Adrenal gland (tissue), 12 donors: Measurements from ENCODE around the gene OS9. TPM values are rescaled to one million over a fixed set of nuclear protein-coding genes. Genes with fewer than 3 reads are reported as not detected.

ENCODE experiments used
- DNase-seq, 7 donors: peaks; one replicate each; pipeline ENCODE4 v3.0.0-alpha.2; 2019 to 2020
- H3K27ac ChIP-seq, 5 donors: fragments of 200-600 bp; sonication (generic) in 4 of 5; 1 replicate in 3 of 5; 2 replicates in 2 of 5; pipeline versions ENCODE4 v1.5.1 to v1.8.0; 2016 to 2020; ENCODE audit warnings: mild to moderate bottlenecking in 1 of 5
- H3K27me3 ChIP-seq: fragments of 200-600 bp; 2 replicates; pipeline ENCODE4 v1.8.0; 2021
- H3K36me3 ChIP-seq, 2 donors: fragments of 200-600 bp; replicated peaks in 1 of 2; 1 replicate in 1 of 2; 2 replicates in 1 of 2; pipeline versions ENCODE4 v1.5.1 to v1.8.0; 2018 to 2022
- H3K4me1 ChIP-seq, 2 donors: fragments of 200-600 bp; replicated peaks in 1 of 2; 1 replicate in 1 of 2; 2 replicates in 1 of 2; pipeline versions ENCODE4 v1.5.1 to v1.8.0; 2018 to 2021
- H3K4me3 ChIP-seq, 4 donors: fragments of 200-600 bp; sonication (generic) in 3 of 4; one replicate each; pipeline ENCODE4 v1.5.1; 2016 to 2018
- H3K9me3 ChIP-seq, 3 donors: fragments of 200-600 bp; sonication (generic) in 1 of 3; replicated peaks in 1 of 3; 1 replicate in 2 of 3; 2 replicates in 1 of 3; pipeline versions ENCODE4 v1.5.1 to v1.8.0; 2016 to 2021
- POLR2A ChIP-seq, 2 donors: fragments of 450-650 bp; IDR thresholded peaks; one replicate each; pipeline ENCODE4 v1.6.1; 2017; ENCODE audit warnings: antibody characterized with exemption in 2 of 2, mild to moderate bottlenecking in 2 of 2, moderate library complexity in 1 of 2
- WGBS, 4 donors: extraction: QIAGEN DNeasy Blood & Tissue Kit in 2 of 4; methylation state at CpG; one replicate each; pipeline versions ENCODE4 v1.1.5 to v1.1.7; 2013 to 2017; 5-methylcytosine and 5-hydroxymethylcytosine counted together
- intact Hi-C, 2 donors: fragments of 100-400 bp; cut with DNase I; formaldehyde crosslinking; loops; one replicate each; pipeline versions ENCODE4 v1.14.1 to v1.15.0; 2022 to 2023
- polyA plus RNA-seq, 3 donors: library from polyadenylated mRNA; stranded (reverse); fragments of 200-250 nt in 2 of 3; fragments of 350-450 nt in 1 of 3; fragmentation: Illumina TruSeq in 1 of 3; extraction: RNeasy Lipid Tissue Mini Kit (QIAGEN cat#74804) in 1 of 3; gene quantifications; one replicate each; pipeline ENCODE4 v1.2.3, GENCODE V29; 2013 to 2014
- total RNA-seq, 9 donors: library from RNA; depleted of rRNA in 4 of 9; stranded (reverse); fragments of >200 nt in 4 of 9; fragments of 120-200 nt in 1 of 9; fragmentation: NEBNext Ultra II Directional in 1 of 9; extraction: Animal tissue kit (Norgen Biotek cat#: 25700) in 1 of 9; gene quantifications; one replicate each; pipeline versions ENCODE4 v1.1.0 to v1.2.4, GENCODE V29; 2013 to 2023
- TF ChIP-seq, protein P1 (sequence below), 6 experiments: fragments of 450-650 bp in 4 of 6; fragments of 200-600 bp in 2 of 6; sonication (generic) in 1 of 6; IDR thresholded peaks; 1 replicate in 5 of 6; 2 replicates in 1 of 6; pipeline versions ENCODE4 v1.5.1 to v1.8.0; 2016 to 2021; ENCODE audit warnings: antibody characterized with exemption in 6 of 6, mild to moderate bottlenecking in 2 of 6, moderate library complexity in 1 of 6
- donor health status: healthy with polysubstance abuse.
- donor health status: Bipolar disorder and iron deficiency.
- donor health status: DM: yes; HTN: yes; CAD: no.
- donor health status: DM: no; HTN: no; CAD: no.
- donor health status: DM: no; HTN: no; CAD: no.
- donor health status: DM: yes; HTN: yes; CAD: no.

OS9 gene
- total and polyA plus RNA-seq, 12 donors = 155 to 428 (median 272) TPM

DNA sequence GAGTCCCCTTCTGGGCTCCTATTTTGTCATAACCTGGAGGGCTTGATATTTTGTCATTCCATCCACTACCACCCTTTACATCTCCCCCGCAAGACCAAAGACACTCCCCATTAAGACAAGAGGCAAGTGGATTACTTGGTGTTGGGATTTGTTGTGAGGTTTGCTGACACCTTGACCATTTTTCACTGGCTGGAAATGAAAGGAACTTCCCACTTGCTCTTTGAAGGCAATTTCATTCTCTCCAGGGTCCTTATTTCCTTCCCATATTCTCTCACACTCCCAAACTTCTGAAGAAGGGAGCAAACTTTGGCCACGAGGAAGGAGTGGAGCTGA lies 29.7 kb downstream of the OS9 start:
- peaks cover 14 to 19% of the 10 kb centered on the region in 2 donors for H3K4me1 ChIP-seq
- no peak for DNase-seq
- TF ChIP-seq, protein P1, sequence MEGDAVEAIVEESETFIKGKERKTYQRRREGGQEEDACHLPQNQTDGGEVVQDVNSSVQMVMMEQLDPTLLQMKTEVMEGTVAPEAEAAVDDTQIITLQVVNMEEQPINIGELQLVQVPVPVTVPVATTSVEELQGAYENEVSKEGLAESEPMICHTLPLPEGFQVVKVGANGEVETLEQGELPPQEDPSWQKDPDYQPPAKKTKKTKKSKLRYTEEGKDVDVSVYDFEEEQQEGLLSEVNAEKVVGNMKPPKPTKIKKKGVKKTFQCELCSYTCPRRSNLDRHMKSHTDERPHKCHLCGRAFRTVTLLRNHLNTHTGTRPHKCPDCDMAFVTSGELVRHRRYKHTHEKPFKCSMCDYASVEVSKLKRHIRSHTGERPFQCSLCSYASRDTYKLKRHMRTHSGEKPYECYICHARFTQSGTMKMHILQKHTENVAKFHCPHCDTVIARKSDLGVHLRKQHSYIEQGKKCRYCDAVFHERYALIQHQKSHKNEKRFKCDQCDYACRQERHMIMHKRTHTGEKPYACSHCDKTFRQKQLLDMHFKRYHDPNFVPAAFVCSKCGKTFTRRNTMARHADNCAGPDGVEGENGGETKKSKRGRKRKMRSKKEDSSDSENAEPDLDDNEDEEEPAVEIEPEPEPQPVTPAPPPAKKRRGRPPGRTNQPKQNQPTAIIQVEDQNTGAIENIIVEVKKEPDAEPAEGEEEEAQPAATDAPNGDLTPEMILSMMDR (IDR thresholded peaks at IDR 0.05) = no peak
- TF ChIP-seq POLR2A (IDR thresholded peaks at IDR 0.05) = no peak
- H3K27me3 ChIP-seq = no peaks in the 10 kb centered on the region
- intact Hi-C loops = no loop called here
- H3K36me3 ChIP-seq = peaks cover 0 to 32% of the 10 kb centered on the region in 2 donors
- WGBS, 4 donors = 66 to 81% (median 75%) methylated on average over 2 of the region's 2 CpGs
- no peak overlapping the region for H3K4me3 ChIP-seq
- H3K27ac ChIP-seq = no peak overlapping the region
- H3K9me3 ChIP-seq = no peaks in the 10 kb centered on the region

DNA sequence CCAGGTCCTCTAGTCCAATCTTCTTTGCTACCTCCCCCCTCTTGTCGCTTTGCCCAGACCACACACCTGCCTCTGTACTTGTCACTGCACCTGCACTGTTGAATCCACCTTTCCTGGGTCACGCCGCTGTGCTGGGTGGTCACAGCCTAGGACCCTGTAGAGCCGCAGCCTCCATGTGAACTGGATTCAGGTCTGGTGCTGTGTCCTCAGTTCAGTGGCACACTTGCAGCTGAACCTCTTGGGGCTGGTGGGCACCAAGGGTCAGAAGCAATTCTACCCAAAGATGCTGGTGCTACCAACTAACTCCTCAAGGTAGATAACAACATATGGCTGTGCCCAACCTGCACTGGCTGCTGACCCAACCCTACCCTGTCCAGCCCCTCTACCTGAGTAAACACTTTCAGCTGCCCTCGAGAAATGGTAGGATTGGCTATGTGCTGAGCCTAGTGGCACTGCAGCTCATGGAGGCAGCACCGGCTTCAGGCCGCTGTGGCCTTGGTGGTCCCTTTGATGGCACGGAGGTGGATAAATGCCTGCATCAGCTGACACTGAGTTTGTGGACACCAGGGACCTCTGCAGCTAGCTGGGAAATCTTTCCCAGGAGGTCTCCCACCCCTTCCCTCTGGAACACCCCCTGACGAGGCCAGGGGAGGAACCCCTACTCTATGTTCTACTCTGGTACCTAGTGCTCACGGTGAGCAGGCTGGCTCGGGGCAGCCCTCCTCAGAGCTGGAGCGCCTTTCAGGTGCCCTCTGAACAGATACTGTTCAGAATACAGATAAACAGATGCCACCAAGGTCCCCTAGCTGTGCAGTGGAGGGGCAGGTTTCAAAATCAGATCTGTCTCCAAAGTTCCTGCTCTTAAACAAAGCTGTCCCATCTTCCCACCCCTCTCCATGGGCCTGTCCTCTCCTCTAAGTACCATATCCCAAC lies 30.3 kb downstream of the OS9 start:
- TF ChIP-seq POLR2A (IDR thresholded peaks at IDR 0.05) = no peak
- TF ChIP-seq, protein P1 (IDR thresholded peaks at IDR 0.05) = no peak
- peaks cover 0 to 25% of the 10 kb centered on the region in 2 donors for H3K36me3 ChIP-seq
- no peak overlapping the region for H3K27ac ChIP-seq
- 67 to 88% (median 71%) methylated on average over 9 to 12 of the region's 12 CpGs for WGBS, 4 donors
- peaks cover 14 to 19% of the 10 kb centered on the region in 2 donors for H3K4me1 ChIP-seq
- intact Hi-C loops = no loop called here
- no peak overlapping the region for H3K4me3 ChIP-seq
- no peaks in the 10 kb centered on the region for H3K27me3 ChIP-seq
- DNase-seq = peak in 2 of 7 donors; percentile 20 to 46
- H3K9me3 ChIP-seq = no peaks in the 10 kb centered on the region

- intact Hi-C loops = loop anchor here in 1 of 2 donors (5.0 kb wide), 1 partner anchor 47 kb away; the partner anchor contains the start of genes EEF1AKMT3 and METTL1
- TF ChIP-seq, protein P1 (IDR thresholded peaks at IDR 0.05) = no peak
- TF ChIP-seq POLR2A (IDR thresholded peaks at IDR 0.05) = no peak
These were observed 31.2 kb downstream of the OS9 start for GRCh38 chr12:57724936-57725740.

GRCh38 chr12:57725851-57726150 lies 31.9 kb downstream of the OS9 start:
- Histone ChIP-seq H3K27me3 (no peaks in the 10 kb centered on the region), H3K4me1 (peaks cover 14 to 19% of the 10 kb centered on the region in 2 donors), H3K36me3 (peaks cover 0 to 10% of the 10 kb centered on the region in 2 donors), H3K4me3 (peak overlapping the region in 1 of 4 donors; percentile 85), H3K27ac (no peak overlapping the region), H3K9me3 (no peaks in the 10 kb centered on the region)
- intact Hi-C loops = loop anchor here in 1 of 2 donors (5.0 kb wide), 1 partner anchor 46 kb away; the partner anchor contains the start of genes EEF1AKMT3 and METTL1
- DNase-seq = no peak
- 0 to 14% (median 10%) methylated on average over 2 to 10 of the region's 10 CpGs for WGBS, 4 donors
- TF ChIP-seq, protein P1 (IDR thresholded peaks at IDR 0.05) = no peak
- no peak for TF ChIP-seq POLR2A (IDR thresholded peaks at IDR 0.05)

More at GRCh38 chr12:57724936-57725740, 31.2 kb downstream of the OS9 start:
- Histone ChIP-seq H3K27ac (no peak overlapping the region), H3K4me3 (no peak overlapping the region), H3K36me3 (peaks cover 0 to 16% of the 10 kb centered on the region in 2 donors), H3K9me3 (no peaks in the 10 kb centered on the region), H3K27me3 (no peaks in the 10 kb centered on the region), H3K4me1 (peaks cover 14 to 19% of the 10 kb centered on the region in 2 donors)
- WGBS, 4 donors = 41 to 71% (median 51%) methylated on average over 5 to 11 of the region's 11 CpGs
- peak in 2 of 7 donors; percentile 21 to 50 for DNase-seq
